ENCODE results near the gene GATB.

GATB gene

DNA sequence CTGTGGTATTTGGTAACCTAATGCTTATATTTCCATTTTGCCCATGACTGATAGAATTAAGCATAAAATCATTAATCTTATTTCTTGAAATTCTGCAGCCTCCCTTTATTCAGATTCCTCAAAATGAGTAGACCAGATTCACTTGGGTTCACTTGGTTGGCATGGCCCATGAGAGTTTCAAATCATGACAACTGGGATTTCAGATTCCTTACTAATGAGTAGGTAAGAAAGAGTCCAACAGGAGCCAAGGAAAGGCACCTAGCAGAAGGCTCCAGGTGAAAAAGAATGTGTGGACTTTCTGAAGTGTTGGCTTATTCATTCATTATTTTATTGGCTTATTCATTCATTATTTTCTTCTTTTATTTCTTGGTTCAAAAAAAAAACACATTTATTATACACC is 27.2 kb upstream of the GATB start:
- H3K4me3 ChIP-seq (ENCODE audit: control insufficient read depth, low read depth, low read length): no peak overlapping the region
- TF ChIP-seq, protein P1, sequence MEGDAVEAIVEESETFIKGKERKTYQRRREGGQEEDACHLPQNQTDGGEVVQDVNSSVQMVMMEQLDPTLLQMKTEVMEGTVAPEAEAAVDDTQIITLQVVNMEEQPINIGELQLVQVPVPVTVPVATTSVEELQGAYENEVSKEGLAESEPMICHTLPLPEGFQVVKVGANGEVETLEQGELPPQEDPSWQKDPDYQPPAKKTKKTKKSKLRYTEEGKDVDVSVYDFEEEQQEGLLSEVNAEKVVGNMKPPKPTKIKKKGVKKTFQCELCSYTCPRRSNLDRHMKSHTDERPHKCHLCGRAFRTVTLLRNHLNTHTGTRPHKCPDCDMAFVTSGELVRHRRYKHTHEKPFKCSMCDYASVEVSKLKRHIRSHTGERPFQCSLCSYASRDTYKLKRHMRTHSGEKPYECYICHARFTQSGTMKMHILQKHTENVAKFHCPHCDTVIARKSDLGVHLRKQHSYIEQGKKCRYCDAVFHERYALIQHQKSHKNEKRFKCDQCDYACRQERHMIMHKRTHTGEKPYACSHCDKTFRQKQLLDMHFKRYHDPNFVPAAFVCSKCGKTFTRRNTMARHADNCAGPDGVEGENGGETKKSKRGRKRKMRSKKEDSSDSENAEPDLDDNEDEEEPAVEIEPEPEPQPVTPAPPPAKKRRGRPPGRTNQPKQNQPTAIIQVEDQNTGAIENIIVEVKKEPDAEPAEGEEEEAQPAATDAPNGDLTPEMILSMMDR (IDR thresholded peaks at IDR 0.05; ENCODE audit: control insufficient read depth, insufficient read depth, low read depth, low read length, missing control alignments): no peak
- no peak for DNase-seq (ENCODE audit: low read depth)

DNA sequence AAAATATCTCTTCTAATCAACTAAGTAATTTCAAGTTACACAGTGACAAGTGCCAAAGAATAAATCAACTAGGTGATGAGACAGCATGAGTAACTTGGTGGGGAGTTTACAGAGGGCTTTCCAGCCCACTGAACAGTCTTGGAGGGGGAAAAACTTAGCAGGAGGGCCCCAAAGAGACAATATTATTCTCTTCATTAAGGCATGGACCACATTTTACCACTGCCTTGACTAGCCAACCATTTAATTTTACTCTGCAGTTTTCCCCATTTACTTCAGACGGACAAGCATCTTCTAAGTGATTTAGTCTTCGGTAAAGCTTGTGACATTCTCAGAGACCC is 25.3 kb upstream of the GATB start:
- no peak for DNase-seq (ENCODE audit: low read depth)
- no peak overlapping the region for H3K4me3 ChIP-seq (ENCODE audit: control insufficient read depth, low read depth, low read length)
- TF ChIP-seq, protein P1 (IDR thresholded peaks at IDR 0.05; ENCODE audit: control insufficient read depth, insufficient read depth, low read depth, low read length, missing control alignments): no peak

DNA sequence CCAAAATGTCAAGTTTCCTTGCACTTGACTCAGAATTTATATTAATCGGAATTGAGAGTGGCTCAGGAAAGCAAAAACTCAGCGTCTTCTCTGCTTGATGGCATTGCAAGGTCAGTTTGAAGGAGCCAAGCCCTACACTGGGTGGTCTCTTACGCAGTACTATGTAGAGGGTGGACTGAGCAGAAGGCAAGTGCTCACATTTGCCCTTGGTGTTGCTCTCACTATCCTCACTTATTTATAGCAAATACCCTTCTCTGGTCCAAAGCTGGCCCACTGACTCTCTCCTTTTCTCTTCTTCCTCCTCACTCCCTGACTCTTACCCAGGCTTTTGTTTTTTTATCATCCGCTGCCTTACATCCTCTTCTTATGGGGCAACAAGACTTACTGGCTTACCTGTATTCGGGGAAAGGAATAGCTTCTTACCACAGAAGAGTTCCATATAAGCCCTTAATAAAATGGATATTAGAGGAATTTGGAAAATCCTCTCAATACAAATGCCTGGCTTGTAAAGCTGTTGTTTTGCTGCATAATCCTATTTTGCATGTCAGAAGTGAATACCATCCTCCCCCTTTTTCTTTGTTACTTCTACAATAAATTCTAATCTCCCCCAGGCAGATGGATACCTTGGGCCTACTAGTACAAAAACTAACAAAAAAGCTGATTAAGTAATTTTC is 24.8 kb upstream of the GATB start:
- DNase-seq (ENCODE audit: low read depth): no peak
- TF ChIP-seq, protein P1 (IDR thresholded peaks at IDR 0.05; ENCODE audit: control insufficient read depth, insufficient read depth, low read depth, low read length, missing control alignments): no peak
- no peak overlapping the region for H3K4me3 ChIP-seq (ENCODE audit: control insufficient read depth, low read depth, low read length)

DNA sequence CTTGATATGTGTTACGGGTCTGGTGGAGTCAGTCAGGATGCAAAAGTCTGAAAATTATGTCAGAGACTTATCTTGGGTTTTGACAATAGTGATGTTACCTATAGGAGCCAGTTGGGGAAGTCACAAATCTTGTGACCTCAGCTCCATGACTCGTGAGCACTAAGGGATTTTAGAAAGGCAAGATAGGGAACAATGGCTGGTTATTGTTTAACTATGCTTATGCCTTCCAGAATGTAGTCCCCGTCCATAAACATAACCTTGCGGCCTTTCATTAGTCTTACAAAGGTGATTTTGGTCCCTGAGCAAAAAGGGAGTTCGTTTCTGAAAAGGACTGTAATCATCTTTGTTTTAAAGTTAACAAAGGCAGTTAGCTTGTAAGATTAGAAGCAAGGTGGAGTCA is 23.9 kb upstream of the GATB start:
- no peak overlapping the region for H3K4me3 ChIP-seq (ENCODE audit: control insufficient read depth, low read depth, low read length)
- TF ChIP-seq, protein P1 (IDR thresholded peaks at IDR 0.05; ENCODE audit: control insufficient read depth, insufficient read depth, low read depth, low read length, missing control alignments): no peak
- no peak for DNase-seq (ENCODE audit: low read depth)

DNA sequence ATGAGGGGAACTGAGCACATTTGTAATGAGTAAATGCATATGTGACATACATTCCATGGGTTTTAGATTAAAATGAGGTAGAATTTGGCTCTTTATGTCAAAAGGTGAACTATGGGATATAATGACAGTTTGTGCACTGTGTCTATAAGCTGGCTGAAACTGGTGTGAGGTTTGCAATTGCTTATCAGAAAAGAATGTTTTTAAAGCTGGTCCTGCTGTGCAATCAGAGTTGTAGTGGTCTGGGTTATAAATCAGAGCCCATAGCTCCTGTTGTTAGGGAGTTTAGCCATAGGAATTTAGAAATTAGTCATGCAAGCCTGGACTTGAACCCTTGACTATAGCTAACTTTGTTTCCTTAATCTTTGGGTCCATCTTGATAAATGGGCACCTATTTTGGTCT is 23.1 kb upstream of the GATB start:
- TF ChIP-seq, protein P1 (IDR thresholded peaks at IDR 0.05; ENCODE audit: control insufficient read depth, insufficient read depth, low read depth, low read length, missing control alignments): no peak

DNA sequence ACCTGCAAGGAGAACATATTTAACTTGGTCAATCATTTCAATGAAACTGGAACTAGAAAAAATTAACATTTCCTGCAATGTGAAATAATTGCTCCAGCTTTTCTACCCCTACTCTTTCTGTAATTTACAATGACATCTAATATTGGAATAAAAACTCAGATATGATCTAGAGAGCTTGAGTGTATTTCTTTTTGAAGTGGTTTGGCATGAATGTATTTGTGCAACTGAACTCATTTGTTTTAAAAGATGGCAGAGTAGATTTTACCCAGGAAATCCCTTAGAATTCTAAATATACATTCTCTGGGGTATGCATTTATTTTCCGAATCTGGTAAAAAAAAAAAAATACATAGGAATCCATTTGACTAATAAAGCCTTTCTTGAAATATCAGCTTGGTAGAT is 21.5 kb upstream of the GATB start:
- DNase-seq (ENCODE audit: low read depth): no peak
- TF ChIP-seq, protein P1 (IDR thresholded peaks at IDR 0.05; ENCODE audit: control insufficient read depth, insufficient read depth, low read depth, low read length, missing control alignments): no peak
- no peak overlapping the region for H3K4me3 ChIP-seq (ENCODE audit: control insufficient read depth, low read depth, low read length)

More for the DNA sequence above, 23.1 kb upstream of the GATB start:
- H3K4me3 ChIP-seq (ENCODE audit: control insufficient read depth, low read depth, low read length): no peak overlapping the region
- no peak for DNase-seq (ENCODE audit: low read depth)

DNA sequence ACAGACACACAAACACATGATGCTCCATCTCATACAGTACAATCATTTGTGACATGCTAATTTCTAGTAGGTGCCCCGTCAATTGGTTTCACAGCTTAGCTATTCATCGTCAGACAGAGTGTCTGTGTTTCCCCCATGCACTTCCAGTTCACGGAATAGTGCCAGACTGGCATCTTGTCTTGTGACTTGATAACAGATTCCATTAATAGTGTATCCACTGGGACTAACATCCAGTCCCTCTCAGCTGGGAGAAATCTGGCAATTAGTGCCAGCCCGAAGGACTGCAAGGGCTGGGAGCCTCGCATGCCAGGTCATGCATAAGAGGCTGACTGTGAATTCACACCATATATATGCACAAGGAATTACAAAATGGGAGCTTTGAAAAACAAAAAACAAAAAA is 20.2 kb upstream of the GATB start:
- DNase-seq (ENCODE audit: low read depth): no peak
- TF ChIP-seq, protein P1 (IDR thresholded peaks at IDR 0.05; ENCODE audit: control insufficient read depth, insufficient read depth, low read depth, low read length, missing control alignments): no peak
- H3K4me3 ChIP-seq (ENCODE audit: control insufficient read depth, low read depth, low read length): no peak overlapping the region
